Measurements from ENCODE around the gene FOXO3.

The FOXO3 gene

GRCh38 chr6:108720827-108721226, 160.1 kb downstream of the FOXO3 start:
- DNase-seq: no peak

DNA sequence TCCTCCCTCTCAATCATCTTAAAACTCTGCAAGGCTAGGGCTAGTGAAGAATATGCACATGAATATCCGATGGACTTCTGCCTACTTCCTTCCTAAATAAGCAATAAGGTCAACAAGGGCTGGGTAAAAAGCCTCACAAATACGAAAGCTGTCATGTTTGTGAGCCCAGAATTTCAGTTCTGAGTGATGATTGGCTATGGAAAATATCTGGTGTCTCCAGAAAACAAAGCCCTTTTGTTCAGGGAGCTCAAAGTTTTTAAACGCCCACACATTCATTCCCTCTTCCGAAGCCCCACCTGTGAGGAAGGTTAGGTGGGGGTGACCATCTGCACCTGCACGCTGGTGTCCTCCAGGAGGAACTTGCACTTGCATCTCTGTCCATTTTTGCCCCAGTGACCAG, 160.6 kb downstream of the FOXO3 start:
- no peak for DNase-seq

- no peak for DNase-seq
Measured at GRCh38 chr6:108723594-108723993, 162.9 kb downstream of the FOXO3 start.

GRCh38 chr6:108726726-108727339, 166.1 kb downstream of the FOXO3 start:
- no peak for DNase-seq

DNA sequence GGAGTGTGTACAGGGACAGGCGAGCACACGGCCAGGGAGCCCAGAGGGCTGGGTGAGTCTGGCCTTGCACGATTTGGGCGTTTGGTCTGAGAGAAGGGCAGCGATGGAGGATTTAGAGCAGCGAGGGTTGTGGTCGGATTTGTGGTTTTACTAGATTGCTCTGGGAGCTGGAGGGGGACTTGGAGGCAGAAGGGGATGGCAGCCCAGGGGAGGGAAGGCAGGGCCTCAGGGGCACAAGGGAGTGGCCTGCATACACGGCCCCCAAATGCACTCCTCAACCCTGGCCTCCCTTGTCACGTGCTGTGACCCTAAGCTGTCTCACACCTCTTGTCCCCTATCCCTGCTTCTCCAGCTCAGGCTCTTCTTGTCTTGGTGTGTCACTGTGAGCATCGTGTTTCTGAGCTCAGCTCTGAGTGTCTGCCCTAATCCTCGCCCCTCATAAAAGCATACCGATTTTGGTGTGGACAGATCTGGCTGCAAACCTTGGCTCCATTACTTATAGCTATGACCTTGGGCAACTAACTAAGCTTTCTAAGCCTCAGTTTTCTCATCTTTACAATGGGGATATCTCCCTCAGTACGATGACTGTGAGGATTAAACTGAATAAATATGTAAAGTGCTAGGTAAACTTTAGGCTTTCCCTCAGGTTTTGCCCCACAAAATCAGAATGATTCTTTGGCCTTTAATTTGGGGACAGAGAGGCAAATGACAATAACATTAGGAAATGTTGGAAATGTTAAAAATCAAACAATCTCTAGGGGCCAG, 167.4 kb downstream of the FOXO3 start:
- no peak for DNase-seq

DNA sequence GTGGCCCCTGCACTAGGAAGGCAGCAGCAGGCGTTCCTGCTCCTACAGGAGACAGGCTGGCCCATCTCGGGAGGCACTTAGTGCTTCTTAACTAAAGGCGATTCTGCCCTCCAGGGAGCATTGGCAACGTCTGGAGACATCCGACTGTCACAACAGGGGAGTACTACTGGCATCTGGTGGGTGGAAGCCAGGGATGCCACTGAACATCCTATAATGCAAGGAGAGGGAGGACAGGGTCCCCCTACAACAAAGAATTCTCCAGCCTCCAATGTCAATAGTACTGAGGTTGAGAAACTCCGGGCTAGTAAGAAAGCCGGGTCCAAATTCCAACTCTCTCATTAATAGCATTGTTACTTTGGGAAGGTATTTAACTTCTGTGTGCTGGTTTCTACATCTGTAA, 168.1 kb downstream of the FOXO3 start:
- DNase-seq: no peak

DNA sequence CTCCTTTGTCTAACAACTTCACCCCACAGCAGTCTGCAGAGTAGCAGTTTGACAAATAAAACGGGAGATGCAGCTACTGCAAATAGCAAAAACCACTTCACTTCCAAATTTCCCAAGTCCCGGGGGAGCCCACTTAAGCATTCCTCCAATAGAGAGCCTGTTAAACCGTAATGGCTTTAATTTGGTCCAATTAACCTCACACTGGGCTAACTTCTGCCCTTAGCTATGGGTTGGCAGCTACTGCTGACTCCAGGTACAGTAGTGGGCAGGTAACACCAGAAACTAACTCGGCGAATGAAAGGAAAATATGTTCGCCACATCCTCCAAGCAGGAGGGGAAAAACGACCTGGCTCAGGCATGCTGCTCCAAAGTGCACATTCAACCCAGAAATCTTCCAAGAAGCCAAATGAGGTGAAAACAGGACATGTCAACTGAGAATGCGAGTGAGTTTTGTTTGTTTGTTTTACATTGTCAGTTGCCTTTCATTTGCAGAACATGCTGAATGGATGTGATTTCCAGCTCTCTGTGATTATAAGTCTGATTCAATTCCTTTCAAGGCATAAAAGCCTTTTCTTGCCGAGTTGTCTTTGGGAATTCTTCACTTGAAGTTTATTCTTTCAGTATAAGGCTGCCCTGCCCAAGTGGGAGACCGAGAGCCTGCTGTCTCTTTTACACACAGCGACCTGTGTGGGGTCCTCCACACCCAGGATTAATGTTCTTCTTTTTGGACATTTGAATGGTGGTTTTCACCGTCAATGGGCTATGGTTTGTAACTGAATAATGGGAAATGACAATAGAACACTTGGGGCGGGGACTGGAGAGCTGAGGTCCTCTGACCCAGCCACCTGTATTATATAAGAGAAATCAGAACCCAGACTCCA, 170.2 kb downstream of the FOXO3 start:
- DNase-seq: no peak

DNA sequence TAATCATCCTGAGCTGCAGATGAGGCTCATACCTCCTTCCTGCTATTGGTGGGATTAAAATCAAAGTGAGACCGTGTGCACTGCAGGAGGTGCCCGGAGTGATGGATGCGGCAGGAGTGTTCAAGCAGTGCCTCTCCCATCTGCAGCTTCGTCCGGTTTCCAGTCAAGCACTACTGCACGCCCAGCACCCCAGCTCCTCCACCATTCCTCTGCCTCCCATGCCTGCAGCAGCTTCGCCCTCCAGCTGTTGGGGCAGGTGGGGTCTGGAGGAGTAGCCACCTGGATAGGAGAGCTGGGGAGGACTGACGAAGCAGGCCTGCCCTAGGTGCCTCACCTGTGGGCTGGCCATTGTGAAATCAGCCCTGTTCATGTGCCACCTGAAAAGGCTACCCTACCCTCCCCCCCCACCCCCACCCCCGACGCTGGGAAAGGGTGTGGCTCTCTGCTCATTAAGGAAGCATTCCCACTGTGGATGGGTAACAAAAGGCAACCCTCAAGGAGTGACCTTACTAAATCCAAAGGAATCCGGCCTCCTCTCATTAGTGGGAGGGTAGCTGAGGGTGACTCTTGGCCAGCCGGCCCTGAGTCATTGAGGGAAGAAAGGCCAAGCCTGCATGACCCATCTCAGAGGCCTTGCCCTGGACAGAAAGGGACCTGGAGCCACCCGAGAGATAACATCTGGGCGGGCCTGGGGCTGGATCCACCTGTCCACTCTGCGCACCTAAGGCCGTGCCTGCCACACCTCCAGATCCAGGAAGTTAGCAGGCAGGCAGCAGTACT, 171.6 kb downstream of the FOXO3 start:
- no peak for DNase-seq

DNA sequence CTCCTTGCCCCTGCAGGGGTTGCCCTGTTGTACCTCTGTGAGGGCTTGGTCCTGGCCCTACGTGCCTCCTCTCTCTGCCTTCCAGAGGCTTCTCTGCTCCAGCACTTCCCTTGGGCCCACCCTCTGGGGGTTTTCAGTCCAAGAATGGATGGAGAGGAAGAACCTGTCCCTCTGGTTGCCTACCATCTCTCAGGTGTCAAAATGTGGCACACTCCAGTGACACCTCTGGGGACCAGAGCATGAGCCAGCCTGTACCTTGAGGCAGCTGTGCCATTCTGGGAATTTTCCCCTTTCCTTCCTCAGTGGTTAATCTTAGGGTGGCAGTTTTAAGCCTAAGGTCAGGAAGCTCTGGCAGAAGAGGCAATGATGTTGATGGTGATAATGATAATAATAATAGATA, 172.3 kb downstream of the FOXO3 start:
- no peak for DNase-seq

GRCh38 chr6:108733706-108734265, 173.1 kb downstream of the FOXO3 start:
- DNase-seq: peak; percentile 2
